GM19035 (cell line): ENCODE data around the gene TYW1.
"Not testable (repeated sequence)": the region's sequence is repeated elsewhere in the genome, so short reads cannot be mapped to it uniquely, and the experiment has no call there.

Experiments used
- ATAC-seq: cut with Tn5 transposase; IDR thresholded peaks from one replicate; pipeline ENCODE4 v1.9.1; 2021; ENCODE audit not compliant: unreplicated experiment

TYW1 gene

GRCh38 chr7:67043559-67043930, 46.9 kb downstream of the TYW1 start:
- not testable (repeated sequence) for ATAC-seq

DNA sequence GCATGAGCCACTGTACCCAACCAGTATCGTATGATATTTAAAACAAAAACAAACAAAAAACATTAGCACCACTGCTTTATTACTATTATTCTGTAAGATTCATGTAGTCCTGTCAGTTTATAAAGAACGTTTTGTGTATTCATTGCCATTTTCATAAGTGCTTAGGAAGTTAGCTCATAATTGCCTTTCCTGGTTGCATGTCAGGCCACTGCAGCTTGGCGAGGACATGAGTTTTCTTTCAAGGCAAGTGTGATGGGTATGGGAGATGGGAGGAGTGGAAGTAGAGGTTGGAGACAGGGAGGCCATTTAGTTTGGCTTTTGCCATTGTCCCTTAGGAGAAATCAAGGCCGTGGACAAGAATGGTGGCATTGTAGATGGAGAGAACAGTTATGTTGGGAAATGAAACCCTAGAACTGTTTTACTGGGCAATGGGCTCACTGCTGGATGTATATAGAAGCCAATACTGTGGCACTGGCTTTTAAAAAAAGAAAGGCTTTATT, 48.9 kb downstream of the TYW1 start:
- no peak for ATAC-seq

DNA sequence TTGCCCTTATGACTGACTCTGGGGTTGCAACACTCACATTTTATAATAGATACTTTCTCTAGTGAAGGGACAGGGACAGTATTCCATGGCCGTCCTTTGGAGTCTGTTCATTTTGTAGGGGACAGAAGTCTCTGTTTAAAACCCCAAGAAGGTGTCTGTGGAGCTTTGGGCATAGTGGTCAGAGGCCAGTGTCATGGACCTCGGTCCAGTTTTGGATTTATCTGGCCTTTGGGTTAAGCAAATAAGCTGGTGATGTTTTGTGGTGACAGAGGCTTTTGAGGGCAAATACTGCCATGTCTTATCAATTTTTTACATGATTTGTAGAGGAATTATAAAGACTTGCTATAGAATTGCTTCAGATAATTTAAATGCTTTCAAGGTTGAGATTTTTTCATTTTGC, 50.2 kb downstream of the TYW1 start:
- not testable (repeated sequence) for ATAC-seq

DNA sequence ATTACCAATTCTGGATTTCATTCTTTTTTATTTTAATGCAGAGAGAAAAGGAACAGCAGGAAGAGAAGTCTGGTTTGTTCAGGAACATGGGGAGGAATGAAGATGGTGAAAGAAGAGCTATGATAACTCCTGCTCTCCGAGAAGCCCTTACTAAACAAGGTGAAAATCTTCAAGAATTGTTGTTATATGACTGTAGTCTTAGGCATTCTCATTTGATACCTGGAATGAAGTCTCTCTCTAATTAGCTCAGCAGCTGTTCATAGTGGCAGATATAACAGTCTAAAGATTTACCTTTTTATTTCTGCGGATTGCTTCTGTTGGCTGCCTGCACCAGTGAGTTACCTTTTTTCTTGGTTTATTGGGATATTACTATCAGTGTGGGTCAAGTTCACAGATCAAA, 53.3 kb downstream of the TYW1 start:
- not testable (repeated sequence) for ATAC-seq

DNA sequence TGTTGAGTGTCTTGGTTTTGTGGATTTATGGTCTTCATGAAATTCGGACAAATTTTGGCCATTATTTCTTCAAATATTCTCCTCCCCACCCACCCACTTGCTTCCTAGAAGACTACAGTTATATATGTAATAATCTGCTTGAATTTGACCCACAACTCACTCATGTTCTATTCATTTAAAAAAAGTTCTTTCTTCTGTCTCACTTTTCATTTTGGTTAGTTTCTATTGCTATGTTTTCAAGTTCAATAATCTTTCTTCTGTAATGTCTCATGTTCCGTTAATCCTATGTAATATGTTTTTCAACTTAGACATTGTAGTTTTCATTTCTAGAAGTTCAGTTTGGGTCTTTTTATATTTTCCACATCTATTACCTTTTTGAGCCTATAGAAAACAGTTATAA, 55.5 kb downstream of the TYW1 start:
- ATAC-seq, result not testable (repeated sequence)

GRCh38 chr7:67056683-67057082, 60.0 kb downstream of the TYW1 start:
- ATAC-seq, result no peak

DNA sequence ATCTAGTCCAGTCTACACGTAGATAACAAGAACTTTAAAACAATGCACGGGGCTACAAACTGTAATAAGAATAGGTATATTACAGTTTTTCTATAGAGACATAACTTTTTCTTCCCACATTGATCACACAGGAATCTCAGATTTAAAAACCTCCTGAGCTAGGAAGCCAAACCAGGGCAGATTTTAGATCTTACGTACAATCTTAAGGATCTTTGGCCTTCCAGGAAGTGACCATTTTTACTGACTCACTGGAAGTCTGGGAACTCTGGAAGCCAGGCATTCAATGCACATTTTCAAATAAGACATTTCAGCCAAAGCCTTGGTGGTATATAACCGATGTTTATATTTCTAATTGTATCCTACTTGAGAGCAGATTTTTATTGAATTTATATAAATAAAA, 64.7 kb downstream of the TYW1 start:
- ATAC-seq, result not testable (repeated sequence)

DNA sequence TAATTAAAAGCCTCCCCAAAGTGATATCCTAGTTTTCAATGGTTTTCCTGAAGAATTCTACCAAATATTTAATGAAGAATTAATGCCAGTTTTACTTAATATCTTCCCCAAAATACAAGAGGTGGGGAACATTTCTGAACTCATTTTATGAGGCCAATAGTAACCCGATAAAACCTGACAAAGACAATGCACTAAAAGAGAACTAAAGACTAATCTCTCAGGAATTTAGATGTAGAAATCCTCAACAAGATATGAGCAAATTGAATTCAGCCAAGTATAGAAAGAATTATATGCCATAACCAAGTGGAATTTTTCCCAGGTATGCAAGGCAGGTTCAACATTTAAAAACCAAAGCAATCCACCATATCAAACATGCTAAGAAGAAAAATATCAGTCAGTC, 66.2 kb downstream of the TYW1 start:
- not testable (repeated sequence) for ATAC-seq

GRCh38 chr7:67066950-67067622, 70.5 kb downstream of the TYW1 start:
- not testable (repeated sequence) for ATAC-seq

DNA sequence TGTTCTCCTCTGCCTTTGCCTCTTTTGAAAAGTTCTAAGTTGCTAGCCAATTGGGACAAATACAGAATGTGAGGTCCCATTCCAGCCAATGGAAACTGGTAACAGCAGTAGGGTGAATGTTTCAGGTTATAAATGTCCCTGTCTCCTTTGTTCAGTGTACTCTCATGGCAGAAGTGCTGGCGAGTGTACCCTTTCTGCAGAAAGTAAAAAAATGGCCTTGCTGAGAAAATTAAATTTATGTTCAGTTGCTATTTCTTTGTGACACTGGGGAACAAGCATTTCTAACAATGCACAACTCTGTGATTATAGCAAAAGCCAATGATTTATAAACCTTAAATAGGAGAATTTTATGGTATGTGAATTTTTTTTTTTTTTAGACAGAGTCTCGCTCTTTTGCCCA, 79.5 kb downstream of the TYW1 start:
- ATAC-seq, result not testable (repeated sequence)

DNA sequence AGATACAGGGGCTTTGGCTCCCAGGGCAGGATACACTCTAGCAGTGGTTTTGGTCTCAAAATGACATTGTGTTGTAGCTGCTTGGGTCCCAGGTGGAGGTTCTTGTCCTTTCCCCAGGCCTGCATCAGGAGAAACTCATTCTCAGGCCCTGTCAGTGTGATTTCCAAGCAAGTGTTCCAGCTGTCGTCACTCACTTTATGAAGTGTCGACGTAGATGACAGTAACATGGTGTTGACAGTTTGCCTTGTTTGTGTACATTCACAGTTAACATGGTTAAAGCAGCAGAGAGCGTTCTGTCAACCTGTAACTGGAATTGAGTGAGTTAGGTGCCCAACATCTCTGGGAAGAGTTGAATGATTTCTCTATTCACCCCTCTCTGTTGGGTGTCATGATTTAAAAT, 86.2 kb downstream of the TYW1 start:
- not testable (repeated sequence) for ATAC-seq

GRCh38 chr7:67089261-67089660, 92.6 kb downstream of the TYW1 start:
- ATAC-seq, result not testable (repeated sequence)

DNA sequence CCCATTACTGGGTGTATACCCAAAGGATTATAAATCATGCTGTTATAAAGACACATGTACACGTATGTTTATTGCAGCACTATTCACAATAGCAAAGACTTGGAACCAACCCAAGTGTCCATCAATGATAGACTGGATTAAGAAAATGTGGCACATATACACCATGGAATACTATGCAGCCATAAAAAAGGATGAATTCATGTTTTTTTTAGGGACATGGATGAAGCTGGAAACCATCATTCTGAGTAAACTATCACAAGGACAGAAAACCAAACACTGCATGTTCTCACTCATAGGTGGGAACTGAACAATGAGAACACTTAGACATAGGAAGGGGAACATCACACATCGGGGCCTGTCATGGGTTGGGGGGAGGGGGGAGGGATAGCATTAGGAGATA, 94.4 kb downstream of the TYW1 start:
- not testable (repeated sequence) for ATAC-seq

- not testable (repeated sequence) for ATAC-seq
Observed at GRCh38 chr7:67098031-67098430, 101.4 kb downstream of the TYW1 start.

GRCh38 chr7:67099406-67099805, 102.8 kb downstream of the TYW1 start:
- not testable (repeated sequence) for ATAC-seq

DNA sequence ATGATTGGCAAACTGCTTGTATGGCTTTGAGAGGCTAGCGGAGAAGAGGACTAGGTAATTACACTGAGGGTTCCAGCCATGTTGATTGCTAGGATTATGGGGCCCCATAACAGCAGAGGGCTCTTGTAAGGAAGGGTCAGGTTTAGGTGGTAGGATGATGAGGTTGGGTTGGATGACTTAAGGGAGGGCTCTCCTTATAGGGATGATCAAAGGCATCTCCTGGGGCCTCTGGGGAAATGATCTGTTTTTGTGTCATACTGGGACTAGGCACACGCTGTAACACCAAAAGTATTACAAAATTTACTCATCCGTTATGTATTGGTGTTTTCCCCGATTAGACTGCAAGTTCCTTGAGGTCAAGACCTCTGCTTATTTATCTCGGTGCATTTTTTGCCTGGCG, 103.4 kb downstream of the TYW1 start:
- ATAC-seq, result not testable (repeated sequence)

GRCh38 chr7:67100956-67101361, 104.3 kb downstream of the TYW1 start:
- ATAC-seq, result no peak

DNA sequence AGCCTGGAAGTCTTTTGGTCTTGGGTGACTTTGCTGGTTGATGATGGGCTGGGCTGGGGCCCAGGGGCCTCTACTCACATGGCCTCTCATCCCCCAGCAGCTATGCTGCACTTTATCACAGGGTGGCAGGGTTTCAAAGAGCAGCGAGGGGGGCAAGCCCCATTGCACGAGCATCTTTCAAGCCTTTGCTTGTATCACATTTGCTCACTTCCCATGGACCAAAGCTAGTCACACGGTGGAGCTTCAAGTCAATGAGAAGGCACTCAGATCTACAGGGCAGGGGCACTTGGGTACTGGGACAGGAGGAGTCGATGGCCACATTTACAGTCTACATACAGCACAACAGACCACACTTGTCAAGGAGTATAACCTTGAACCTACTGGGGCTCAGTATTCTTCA, 108.3 kb downstream of the TYW1 start:
- not testable (repeated sequence) for ATAC-seq

- ATAC-seq, result no peak
Observed at GRCh38 chr7:67105377-67105776, 108.7 kb downstream of the TYW1 start.

GRCh38 chr7:67106255-67106654, 109.6 kb downstream of the TYW1 start:
- ATAC-seq, result not testable (repeated sequence)

DNA sequence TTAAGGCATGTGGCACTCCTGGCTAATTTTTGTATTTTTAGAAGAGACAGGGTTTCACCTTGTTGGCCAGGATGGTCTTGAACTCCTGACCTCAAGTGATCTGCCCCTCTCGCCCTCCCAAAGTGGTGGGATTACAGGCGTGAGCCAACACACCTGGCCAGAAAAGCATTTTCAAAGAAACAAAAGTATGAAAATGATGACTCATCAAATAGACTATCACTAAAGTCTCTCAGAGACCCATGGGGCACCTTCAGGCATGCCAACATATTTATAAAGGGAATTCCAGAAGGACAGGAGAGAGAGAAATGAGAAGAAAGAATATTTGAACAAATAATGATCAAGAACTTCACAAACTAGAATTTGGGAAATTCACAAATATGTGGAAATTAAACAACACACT, 114.7 kb downstream of the TYW1 start:
- ATAC-seq, result not testable (repeated sequence)

GRCh38 chr7:67114483-67115246, 118.0 kb downstream of the TYW1 start:
- ATAC-seq, result not testable (repeated sequence)
